GM18519 (cell line): ENCODE measurements around the gene FAM168B.

ENCODE experiments used
- ATAC-seq: cut with Tn5 transposase; IDR thresholded peaks from one replicate; pipeline ENCODE4 v1.9.1; 2021; ENCODE audit warnings: mild to moderate bottlenecking, moderate library complexity; ENCODE audit not compliant: unreplicated experiment, low FRiP score

FAM168B gene

GRCh38 chr2:131029812-131030211 lies 63.4 kb downstream of the FAM168B start:
- no peak for ATAC-seq

GRCh38 chr2:131027566-131028528 lies 65.4 kb downstream of the FAM168B start:
- ATAC-seq: no peak

DNA sequence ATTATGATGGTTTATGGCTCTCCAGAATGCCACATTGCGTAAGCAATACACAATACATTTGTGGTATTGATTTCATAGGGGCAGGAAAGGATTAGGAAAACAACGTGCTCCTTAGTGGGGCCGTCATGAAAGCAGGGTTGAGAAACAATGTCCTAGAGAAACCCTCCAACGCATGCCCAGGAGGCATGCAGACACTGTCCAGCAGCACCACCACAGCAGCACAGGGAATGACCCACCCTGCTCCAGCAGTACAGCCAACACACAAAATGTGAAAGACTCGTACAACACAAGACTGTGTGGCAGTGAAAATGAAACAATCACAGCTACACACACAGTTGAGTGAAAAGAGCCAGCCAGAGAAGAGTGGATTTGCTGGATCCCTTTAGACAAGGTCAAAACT lies 66.3 kb downstream of the FAM168B start:
- no peak for ATAC-seq

GRCh38 chr2:131023758-131024157 lies 69.5 kb downstream of the FAM168B start:
- ATAC-seq: no peak

GRCh38 chr2:131022731-131023130 lies 70.5 kb downstream of the FAM168B start:
- no peak for ATAC-seq

- no peak for ATAC-seq
Measured at GRCh38 chr2:131016826-131017741, 76.2 kb downstream of the FAM168B start.

DNA sequence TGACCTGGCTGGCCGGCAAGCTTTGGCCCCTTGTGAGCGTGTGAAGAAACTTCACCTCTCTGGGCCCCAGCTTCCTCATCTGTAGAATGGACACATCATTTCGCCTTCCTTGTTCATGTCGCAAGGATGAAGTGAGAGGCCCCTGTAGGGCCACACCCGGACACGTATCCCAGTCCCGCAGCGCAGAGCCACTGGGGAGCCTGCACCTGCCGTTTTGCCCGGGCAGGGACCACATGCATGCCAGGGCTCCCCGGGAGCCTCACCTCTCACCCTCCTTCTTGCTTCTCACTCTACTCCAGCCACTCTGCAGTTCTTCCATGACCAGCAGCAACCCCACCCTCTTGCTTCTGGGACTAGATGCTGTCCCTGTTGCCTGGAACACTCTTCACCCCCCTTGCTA lies 77.5 kb downstream of the FAM168B start:
- ATAC-seq: no peak

GRCh38 chr2:131014141-131014540 lies 79.1 kb downstream of the FAM168B start:
- ATAC-seq: no peak

- ATAC-seq: no peak
Measured at GRCh38 chr2:131011486-131011885, 81.8 kb downstream of the FAM168B start.

GRCh38 chr2:131010566-131010965 lies 82.7 kb downstream of the FAM168B start:
- ATAC-seq: no peak

GRCh38 chr2:131009713-131010475 lies 83.4 kb downstream of the FAM168B start:
- no peak for ATAC-seq

GRCh38 chr2:131008967-131009366 lies 84.3 kb downstream of the FAM168B start:
- no peak for ATAC-seq

GRCh38 chr2:131006561-131006960 lies 86.7 kb downstream of the FAM168B start:
- ATAC-seq: no peak

DNA sequence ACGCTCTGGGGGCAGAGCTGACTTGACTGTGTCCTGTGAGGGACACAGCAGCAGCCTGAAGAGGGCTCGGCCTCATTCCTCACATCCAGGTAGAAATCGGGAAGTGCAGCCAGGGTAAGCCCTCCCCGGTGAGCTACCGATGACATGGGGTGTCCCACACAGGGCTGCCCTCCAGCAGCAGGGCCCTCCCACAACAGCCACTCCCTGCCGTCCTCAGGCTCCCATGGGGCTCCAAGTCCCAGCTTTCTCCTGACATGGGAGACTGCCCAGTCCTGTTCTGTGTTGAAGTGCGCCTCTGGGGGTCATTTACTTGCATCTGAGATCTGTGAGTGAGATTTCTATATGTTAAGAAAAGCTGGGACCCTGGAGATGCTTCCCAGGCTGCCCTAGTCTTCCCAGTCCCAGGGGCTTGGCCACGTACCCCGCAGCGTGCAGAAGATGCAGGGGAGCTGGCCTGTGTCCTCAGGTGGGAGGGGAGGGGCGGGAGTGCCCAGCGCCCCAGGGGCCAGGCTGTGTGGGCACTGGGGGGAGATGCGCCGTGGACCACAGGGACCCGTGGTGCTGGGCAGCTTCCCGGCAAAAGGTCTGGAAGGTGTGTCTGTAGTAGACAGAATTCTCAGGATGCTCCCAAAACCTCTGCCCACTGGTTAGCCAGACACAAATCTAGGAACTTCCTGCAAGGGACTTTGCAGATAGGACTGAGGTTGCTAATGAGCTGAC lies 87.9 kb downstream of the FAM168B start:
- no peak for ATAC-seq

DNA sequence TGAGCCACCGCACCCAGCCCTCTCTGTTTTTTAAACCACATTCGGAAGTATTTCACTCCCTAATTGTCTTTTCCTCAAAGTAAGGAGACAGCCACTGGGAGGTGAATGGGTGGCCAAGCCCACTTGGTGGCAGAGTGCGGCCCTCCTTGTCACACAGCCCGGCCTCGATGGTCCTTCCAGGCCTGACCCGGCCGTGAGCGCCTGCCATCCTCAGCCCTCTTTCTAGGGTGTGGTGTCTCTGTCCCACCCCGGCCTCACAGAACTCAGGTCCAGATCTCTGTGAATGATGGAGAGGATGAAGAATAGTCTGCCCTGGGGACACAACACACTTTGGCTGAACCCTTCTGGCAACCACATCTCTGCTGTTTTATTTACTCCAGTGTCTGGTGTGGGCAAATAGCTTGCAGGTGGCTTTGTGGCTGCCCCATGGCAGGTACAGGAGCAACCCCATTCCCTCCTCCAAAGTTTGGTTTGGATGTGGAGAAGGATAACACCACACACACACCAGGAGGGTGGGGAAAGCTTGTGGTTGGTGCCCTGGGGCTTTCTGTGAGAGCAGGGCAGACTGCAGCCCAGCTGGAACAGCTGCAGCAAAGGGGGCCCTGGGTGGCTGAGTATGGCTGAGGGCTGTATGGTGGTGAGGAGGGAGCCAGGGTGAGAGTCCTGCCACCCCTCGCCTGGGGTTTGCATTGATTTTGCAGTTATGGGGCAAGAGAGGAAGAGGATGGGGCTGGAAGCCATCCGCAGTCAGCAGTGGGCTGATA lies 88.6 kb downstream of the FAM168B start:
- ATAC-seq: no peak

DNA sequence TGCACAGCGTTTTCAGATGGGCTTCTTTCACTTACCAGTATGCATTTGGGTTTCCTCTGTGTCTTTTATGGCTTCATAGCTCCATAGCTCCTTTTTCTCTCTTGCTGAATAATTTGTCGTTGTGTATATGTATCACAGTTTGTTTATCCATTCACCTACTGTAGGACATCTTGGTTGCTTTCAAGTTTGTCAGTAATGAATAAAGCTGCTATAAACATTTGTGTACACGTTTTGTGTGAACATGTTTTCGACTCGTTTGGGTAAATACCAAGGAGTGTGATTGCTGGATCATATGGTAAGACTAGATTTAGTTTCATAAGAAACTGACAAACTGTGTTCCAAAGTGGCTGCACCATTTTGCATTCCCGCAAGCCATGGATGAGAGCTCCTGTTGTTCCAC lies 94.7 kb downstream of the FAM168B start:
- ATAC-seq: no peak
